ENCODE measurements around the gene HOXA13.

The HOXA13 gene

GRCh38 chr7:27199849-27200760 lies at the start of gene HOXA13:
TSS of gene HOXA13 (minus strand) at chr7:27200091. CDS start at chr7:27200077, 14 bp downstream.
- no peak for DNase-seq (ENCODE audit: low spot score)

- no peak for DNase-seq (ENCODE audit: low spot score)
These were observed 49.2 kb upstream of the HOXA13 start for GRCh38 chr7:27248911-27249723.

- DNase-seq (ENCODE audit: low spot score), result no peak
These were observed 48.5 kb upstream of the HOXA13 start for GRCh38 chr7:27248427-27248806.

GRCh38 chr7:27247452-27248426 lies 47.8 kb upstream of the HOXA13 start:
- no peak for DNase-seq (ENCODE audit: low spot score)

DNA sequence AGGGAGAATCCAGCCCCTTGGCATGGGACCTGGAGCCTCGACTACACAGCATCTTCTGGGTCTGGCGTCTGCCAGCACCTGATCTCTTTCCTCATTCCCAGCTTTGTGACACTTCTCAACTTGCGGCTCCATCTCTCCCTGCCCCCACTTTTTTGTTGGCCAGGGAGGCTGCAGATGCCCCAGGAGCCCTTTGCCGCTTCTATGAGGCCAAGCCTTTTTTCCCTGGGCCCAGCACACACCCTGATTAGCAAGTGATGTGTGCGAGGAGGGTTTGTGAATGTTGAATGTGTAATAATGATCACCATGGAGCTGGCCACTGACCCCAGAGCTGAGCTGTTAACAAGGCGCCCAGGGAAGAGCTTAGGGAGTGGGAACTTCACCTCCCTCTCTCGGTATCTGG lies 47.1 kb upstream of the HOXA13 start:
- no peak for DNase-seq (ENCODE audit: low spot score)

GRCh38 chr7:27245798-27246691 lies 46.2 kb upstream of the HOXA13 start:
- no peak for DNase-seq (ENCODE audit: low spot score)

- no peak for DNase-seq (ENCODE audit: low spot score)
These were observed 45.4 kb upstream of the HOXA13 start for GRCh38 chr7:27245124-27245797.

- no peak for DNase-seq (ENCODE audit: low spot score)
These were observed 44.7 kb upstream of the HOXA13 start for GRCh38 chr7:27244488-27245123.

DNA sequence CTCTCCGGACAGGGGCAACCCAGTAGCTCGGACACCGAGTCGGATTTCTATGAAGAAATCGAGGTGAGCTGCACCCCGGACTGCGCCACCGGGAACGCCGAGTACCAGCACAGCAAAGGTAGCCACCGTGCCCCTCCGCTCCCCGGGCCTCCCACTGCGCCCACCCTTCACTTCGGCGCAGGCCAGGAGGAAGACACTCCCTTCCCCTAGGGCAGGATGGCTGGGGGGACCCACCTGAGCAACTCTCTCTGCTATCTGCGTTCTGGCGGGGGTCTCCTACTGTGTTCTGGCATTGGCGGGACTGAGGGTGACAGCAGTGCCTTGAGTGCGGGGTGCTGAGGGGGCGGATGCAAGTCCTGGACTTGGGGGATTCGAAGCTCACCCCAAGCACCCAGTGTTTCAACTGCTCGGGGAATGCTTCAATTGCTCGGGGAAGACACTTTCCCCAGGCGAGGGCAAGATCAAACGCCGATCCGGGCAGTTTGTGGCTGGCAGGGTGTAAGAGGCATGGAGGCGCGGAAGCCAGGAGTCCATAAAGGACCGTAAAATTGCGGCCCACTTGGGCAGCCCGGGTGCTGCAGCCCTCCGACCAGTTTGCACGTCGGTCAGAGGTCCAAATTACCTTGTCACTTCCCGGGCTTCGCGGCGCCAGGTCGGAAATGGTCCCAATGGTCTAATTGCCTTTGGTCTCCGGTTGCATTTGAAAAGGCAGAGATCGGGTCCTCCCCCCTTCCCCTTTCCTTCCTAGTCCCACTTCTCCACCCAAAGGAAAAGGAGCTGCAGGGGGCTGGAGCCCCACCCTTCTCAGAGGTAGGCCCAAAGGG lies 43.7 kb upstream of the HOXA13 start:
- no peak for DNase-seq (ENCODE audit: low spot score)

GRCh38 chr7:27242555-27243339 lies 42.9 kb upstream of the HOXA13 start, which contains the start of gene EVX1:
TSS of gene EVX1 (plus strand) at chr7:27242802. CDS start at chr7:27243031, 229 bp downstream.
- DNase-seq (ENCODE audit: low spot score), result no peak

- no peak for DNase-seq (ENCODE audit: low spot score)
These were observed 42.3 kb upstream of the HOXA13 start for GRCh38 chr7:27242154-27242553.

DNA sequence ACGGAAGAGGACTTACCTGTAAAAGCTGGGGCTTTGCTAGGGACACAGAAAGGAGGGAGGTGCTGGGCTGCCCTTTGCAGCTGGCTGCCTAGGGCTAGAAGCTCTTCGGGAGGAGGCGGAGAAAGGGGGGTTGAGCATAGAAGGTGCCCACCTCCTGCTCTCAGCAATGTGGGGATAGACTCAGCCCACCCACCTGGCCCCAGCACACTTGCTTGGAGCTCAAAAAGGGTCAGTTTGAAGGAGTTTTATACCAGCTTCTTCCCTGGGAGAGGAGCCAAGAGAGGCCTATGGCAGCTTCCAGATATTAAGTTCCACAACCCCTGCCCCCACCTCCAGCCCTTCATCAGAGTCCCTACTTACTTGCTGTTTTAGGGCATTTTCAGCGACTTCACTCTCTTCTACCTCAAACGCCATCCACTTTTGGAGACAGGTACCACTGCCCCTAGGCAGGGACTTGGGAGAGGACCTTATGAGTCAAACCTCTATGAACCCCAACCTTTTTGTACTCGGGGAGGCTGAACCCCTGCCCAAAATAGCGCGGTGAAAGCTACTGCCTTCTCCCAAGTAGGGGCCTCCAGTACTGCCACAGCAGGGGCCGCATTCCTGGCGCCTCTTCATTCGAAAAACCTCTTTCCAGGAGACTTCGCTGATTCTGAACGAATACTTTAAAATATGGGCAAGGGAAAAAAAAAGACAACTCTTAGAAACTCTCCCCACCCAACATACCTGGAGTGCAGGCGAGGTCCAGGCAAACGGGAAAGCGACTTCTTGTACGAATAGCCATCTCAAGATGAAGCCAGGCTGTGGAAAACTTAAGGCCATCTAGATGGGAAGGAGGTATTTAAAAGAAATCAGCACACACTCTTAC lies 41.5 kb upstream of the HOXA13 start:
- DNase-seq (ENCODE audit: low spot score), result no peak

- DNase-seq (ENCODE audit: low spot score), result no peak
These were observed 40.3 kb upstream of the HOXA13 start for GRCh38 chr7:27240015-27240731.

- no peak for DNase-seq (ENCODE audit: low spot score)
These were observed 39.6 kb upstream of the HOXA13 start for GRCh38 chr7:27239387-27240014.

- no peak for DNase-seq (ENCODE audit: low spot score)
These were observed 39.1 kb upstream of the HOXA13 start for GRCh38 chr7:27238979-27239386.
